ENCODE data around the gene CHRM4.

The CHRM4 gene

DNA sequence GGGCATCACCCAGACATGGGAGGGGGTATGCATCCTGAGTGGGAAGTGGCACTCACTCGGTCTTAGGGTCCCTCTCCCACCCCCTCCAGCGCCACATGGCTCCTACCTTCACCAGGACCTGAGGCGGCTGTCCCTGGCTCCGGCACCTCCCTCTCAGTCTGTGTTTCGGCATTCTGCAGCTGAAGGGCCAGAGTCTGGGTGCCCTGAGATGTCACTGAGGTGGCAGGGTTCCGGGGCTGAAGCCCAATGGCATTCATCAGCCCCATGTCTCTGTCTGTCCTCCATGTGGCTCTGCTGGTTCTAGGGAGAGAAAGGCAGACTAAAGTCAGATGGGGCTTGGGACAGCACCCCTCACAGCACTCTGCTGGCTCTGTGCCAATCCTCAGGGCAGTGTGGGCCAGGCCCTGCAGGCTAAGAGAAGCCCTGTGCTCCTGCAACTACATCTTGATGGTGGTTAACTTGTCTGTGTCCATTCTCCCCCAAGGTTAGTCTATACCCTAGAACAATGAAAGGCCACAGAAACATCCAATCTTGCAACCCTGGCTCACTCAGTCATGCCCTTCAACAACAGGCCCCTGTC is 16.9 kb upstream of the CHRM4 start:
- DNase-seq (ENCODE audit: low spot score): no peak
- in situ Hi-C loops (cut with MboI; ENCODE audit: low sequenced_read_pairs, unreplicated experiment): loop anchor here (10.0 kb wide), 1 partner anchor 126 kb away; no protein-coding TSS in a partner anchor
- TF ChIP-seq, protein P1, sequence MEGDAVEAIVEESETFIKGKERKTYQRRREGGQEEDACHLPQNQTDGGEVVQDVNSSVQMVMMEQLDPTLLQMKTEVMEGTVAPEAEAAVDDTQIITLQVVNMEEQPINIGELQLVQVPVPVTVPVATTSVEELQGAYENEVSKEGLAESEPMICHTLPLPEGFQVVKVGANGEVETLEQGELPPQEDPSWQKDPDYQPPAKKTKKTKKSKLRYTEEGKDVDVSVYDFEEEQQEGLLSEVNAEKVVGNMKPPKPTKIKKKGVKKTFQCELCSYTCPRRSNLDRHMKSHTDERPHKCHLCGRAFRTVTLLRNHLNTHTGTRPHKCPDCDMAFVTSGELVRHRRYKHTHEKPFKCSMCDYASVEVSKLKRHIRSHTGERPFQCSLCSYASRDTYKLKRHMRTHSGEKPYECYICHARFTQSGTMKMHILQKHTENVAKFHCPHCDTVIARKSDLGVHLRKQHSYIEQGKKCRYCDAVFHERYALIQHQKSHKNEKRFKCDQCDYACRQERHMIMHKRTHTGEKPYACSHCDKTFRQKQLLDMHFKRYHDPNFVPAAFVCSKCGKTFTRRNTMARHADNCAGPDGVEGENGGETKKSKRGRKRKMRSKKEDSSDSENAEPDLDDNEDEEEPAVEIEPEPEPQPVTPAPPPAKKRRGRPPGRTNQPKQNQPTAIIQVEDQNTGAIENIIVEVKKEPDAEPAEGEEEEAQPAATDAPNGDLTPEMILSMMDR (IDR thresholded peaks at IDR 0.05; ENCODE audit: borderline replicate concordance, control extremely low read depth, extremely low read depth, insufficient read depth, missing control alignments): no peak

GRCh38 chr11:46407635-46408034 is 16.1 kb upstream of the CHRM4 start:
- TF ChIP-seq, protein P1 (IDR thresholded peaks at IDR 0.05; ENCODE audit: borderline replicate concordance, control extremely low read depth, extremely low read depth, insufficient read depth, missing control alignments): no peak
- DNase-seq (ENCODE audit: low spot score): no peak
- in situ Hi-C loops (cut with MboI; ENCODE audit: low sequenced_read_pairs, unreplicated experiment): loop anchor here (10.0 kb wide), 1 partner anchor 127 kb away; no protein-coding TSS in a partner anchor

DNA sequence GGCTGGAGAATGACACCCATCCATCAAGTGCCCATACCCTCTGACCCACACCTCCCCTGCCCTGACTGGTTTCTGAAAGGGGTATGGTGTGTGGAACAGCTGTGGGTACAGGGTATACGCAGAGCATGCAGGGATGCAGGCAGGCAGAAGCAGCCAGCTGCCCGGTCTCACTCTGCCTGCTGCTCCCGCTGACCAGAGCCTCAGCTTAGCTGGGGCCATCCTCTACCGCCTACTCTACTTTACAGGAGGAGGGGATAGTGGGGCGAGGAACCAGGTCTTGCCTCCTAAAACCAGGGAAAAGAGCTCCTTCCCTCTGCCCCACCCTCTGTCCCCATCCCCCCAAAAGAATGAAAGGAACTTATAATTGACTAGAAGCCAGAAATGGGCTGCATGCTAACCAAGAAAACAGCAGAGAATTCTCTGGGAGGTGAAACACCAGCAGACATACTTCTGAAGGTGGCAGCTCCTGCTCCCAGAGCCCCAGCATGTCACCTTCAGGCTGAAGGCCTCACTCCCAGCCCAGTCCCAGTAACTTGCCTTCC is 13.0 kb upstream of the CHRM4 start:
- in situ Hi-C loops (cut with MboI; ENCODE audit: low sequenced_read_pairs, unreplicated experiment): loop anchor here (10.0 kb wide), 1 partner anchor 130 kb away; no protein-coding TSS in a partner anchor
- TF ChIP-seq, protein P1 (IDR thresholded peaks at IDR 0.05; ENCODE audit: borderline replicate concordance, control extremely low read depth, extremely low read depth, insufficient read depth, missing control alignments): no peak
- no peak for DNase-seq (ENCODE audit: low spot score)

DNA sequence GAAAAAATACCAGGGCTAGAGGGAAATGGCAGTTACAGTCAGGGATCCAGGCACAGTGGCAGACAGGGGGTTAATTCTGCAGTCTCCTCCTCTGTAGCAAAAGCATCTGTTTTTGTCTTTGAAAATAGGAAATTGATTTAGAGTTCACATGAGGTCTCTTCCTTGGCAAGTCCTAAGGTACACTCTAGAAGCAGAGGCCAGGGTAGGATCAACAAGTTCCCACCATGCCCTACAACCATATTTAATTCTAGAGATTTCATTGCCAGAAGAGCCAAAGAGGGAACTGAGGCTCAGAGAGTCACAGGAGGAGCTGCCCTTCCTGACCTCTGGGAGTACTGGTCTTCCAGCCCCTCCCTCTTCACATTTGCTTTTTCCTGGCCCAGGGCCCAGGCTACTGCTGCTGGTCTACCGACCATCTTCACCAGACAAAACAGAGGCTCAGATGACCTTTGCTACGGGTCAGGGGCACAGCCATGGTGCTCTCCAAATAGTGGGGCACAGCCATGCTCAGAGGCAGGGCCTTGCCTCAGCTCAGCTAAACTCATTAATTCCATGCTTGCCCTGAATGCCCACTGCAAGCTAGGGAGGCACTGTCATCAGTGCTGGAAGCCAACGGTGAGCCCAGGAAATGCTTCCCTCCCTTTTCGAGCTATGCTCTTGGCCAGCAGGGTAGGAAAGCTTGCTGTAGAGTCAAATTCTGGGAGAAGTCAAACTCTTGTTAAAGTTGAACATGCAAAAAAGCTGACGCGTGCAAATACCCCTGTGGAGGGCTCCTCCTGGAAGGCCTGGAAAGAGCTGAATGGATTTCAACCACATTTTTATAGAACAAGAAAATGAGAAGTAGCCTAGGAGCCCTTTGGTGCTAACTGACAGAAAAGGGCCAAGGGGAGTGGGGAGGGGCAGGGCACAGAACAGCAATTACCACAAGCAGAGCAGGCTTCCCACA is 11.7 kb upstream of the CHRM4 start:
- no peak for DNase-seq (ENCODE audit: low spot score)
- in situ Hi-C loops (cut with MboI; ENCODE audit: low sequenced_read_pairs, unreplicated experiment): loop anchor here (10.0 kb wide), 1 partner anchor 132 kb away; no protein-coding TSS in a partner anchor
- TF ChIP-seq, protein P1 (IDR thresholded peaks at IDR 0.05; ENCODE audit: borderline replicate concordance, control extremely low read depth, extremely low read depth, insufficient read depth, missing control alignments): no peak

DNA sequence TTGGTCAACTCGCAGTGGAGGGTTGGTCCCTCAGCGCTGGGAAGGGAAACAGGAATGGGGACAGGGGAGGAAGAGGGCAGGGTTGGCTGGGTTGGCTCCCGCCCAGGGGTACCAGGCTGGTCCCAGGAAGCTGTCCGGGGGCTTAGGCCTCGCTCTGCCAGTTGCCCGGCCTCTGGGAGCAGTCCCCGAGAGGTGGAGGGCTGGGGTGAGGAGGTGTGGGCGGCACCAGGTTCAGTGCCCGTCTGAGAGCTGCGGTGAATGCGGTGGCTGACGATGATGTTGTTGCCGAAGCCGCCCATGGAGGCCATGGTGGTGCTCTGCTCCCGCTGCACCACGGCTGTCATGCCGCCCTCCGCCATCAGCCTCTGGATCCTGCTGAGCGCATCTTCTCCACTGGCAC is 6.0 kb upstream of the CHRM4 start:
- TF ChIP-seq, protein P1 (IDR thresholded peaks at IDR 0.05; ENCODE audit: borderline replicate concordance, control extremely low read depth, extremely low read depth, insufficient read depth, missing control alignments): no peak
- no peak for DNase-seq (ENCODE audit: low spot score)
- in situ Hi-C loops (cut with MboI; ENCODE audit: low sequenced_read_pairs, unreplicated experiment): no loop called here

DNA sequence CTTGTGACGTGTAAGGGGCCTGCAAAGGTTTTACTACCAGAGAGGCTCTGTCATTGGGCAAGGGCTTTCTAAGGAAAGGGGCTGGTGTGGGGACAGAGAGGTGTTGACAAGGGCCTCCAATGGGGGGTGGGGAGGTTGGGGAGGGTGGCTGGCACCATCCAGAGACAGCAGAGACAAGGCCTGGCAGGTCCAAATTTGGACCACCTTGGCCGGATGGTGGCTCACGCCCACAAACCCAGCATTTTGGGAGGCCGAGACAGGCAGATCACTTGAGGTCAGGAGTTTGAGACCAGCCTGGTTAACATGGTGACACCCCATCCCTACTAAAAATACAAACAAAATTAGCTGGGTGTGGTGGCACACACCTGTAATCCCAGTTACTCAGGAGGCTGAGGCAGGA is 2.2 kb upstream of the CHRM4 start:
- in situ Hi-C loops (cut with MboI; ENCODE audit: low sequenced_read_pairs, unreplicated experiment): no loop called here
- no peak for DNase-seq (ENCODE audit: low spot score)
- TF ChIP-seq, protein P1 (IDR thresholded peaks at IDR 0.05; ENCODE audit: borderline replicate concordance, control extremely low read depth, extremely low read depth, insufficient read depth, missing control alignments): no peak
